Sciatic nerve (tissue), 2 donors: ENCODE measurements around the gene EML5. TPM values are rescaled to one million over a fixed set of nuclear protein-coding genes. Genes with fewer than 3 reads are reported as not detected.

Experiments
- ATAC-seq: fragments of 200-7000 bp; cut with Tn5 transposase; one replicate; pipeline ENCODE4 v1.9.1; 2020; ENCODE audit warnings: mild to moderate bottlenecking, moderate library complexity
- DNase-seq: peaks from one replicate; pipeline ENCODE4 v3.0.0-alpha.2; 2020; ENCODE audit warnings: low spot score
- intact Hi-C: fragments of 100-400 bp; cut with DNase I; formaldehyde crosslinking; loops from one replicate; pipeline ENCODE4 v1.14.2; 2022
- total RNA-seq: library from RNA; stranded (reverse); fragmentation: NEBNext Ultra II Directional; extraction: Animal tissue kit (Norgen Biotek cat#: 25700); gene quantifications from one replicate; pipeline ENCODE4 v1.2.1, GENCODE V29; 2021
- donor health status: DM: no; HTN: no; CAD: no.
- donor health status: DM: no; HTN: no; CAD: no.

The EML5 gene
- total RNA-seq, 1 donor from 2014 or later, result 2.1 TPM

DNA sequence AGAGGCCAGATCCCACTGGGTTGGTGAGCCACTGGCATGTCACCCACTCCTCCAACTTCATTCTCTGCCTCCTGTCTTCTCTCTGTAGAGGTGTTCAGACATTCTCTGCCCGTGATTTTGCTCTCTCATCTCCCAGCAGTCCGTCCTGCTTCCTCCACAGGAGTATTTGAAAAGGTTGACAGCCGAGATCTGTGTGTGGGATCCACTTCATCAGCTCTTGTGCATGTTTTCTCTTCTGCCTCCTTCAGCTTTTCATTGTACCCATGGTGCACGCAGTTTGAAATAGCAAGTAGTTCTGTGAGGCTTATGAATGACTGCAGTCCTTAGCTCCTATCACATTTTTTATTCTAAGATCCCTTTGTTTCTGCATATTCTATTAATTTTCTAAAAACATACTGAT, 195.2 kb downstream of the EML5 start:
- DNase-seq (no peak), ATAC-seq (no peak)
- intact Hi-C loops, result no loop called here

DNA sequence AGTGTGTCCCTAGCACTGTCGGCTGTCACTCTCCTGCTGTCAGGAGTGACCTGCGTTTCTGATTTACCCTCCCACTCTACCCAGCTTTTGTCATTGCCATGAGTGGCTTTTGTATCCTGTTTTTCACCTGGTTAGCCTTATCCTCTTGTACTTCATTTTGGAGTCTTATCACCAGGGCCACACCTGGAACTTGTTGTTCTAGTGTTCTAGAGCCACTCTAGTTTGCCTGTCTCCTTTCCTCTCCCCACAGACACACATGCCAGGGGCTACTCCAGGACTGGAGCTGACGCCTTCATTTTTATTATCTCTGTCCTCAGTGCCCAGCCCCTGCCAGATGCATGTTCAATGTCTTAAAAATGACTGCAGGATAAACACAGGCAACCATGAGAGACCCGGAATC, 195.7 kb downstream of the EML5 start:
- intact Hi-C loops, result no loop called here
- no peak for DNase-seq
- no peak for ATAC-seq

DNA sequence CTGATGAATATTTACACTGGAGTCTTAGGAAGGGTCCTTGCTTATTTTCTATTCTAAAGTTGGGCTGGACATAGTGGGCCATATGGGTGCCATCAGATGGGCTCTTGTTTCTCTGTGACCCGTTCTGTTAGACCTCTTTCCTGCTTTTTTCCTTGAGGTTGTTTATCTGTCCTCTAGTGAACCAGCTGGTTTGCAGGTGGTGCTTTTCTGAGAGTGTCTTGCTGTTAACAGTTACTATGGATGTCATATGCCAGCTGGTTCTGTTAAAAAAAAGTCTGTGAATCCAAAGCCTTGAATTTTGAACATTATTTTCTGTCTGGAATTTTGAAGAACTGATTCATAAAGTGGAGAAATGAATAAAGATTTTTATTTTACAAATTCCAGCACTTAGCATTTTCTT, 200.7 kb downstream of the EML5 start:
- DNase-seq (no peak), ATAC-seq (no peak)
- intact Hi-C loops, result no loop called here

DNA sequence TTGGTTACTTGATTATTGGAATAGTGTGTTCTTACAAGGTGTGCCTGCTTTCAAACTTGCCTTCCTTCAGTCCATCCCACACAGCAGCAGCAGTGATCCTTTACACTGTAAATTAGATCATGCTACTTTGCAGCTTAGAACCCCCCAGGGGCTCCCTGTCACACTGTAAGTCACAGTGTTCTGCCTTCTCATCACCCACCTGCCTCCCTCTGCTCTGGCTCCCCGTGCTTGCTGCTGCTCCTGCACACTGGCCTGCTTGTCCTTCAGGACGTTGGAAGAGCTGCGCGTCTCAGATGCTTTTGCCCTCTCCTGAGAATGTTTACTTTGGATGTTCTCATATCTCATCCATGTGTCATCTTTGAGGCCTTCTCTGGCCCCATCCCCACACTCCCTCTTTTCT, 202.6 kb downstream of the EML5 start:
- ATAC-seq (no peak), DNase-seq (no peak)
- intact Hi-C loops, result no loop called here

DNA sequence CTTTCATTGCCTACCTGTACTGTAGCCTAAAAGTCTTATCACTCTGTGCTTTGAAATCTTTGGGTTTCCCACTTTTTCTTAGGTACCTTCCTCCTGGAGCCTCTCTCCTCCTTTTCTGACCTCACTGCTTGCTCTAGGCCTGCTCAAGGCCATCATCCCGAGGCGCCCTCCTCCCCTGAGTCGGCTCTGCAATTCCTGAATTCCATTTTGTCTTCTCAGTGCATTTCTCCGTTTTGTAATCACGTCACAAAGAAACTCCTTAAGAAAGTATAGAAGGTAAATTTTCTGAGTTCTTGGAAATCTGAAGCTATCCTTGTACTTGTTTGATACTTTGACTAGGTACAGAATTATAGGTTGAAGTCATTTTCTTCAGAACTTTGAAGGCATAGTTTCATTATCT, 204.7 kb downstream of the EML5 start:
- DNase-seq, result no peak
- no peak for ATAC-seq
- intact Hi-C loops, result no loop called here

DNA sequence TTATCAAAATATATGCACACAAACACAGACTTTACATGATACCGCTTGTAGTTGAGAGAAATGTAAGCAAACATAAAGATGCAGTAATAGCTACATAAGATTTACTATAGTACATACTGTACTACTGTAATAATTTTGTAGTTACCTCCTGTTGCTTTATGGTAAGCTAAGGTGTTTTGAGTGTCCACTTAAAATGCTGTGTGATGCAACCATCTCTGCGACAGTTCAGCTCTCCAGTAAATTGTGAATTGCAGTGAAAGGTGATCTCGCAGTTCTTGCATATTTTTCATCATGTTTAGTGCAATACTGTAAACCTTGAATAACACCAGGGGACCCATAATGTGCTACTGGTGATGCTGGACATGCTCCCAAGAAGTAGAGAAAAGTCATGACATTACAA, 208.3 kb downstream of the EML5 start:
- intact Hi-C loops, result no loop called here
- DNase-seq, result no peak
- no peak for ATAC-seq

DNA sequence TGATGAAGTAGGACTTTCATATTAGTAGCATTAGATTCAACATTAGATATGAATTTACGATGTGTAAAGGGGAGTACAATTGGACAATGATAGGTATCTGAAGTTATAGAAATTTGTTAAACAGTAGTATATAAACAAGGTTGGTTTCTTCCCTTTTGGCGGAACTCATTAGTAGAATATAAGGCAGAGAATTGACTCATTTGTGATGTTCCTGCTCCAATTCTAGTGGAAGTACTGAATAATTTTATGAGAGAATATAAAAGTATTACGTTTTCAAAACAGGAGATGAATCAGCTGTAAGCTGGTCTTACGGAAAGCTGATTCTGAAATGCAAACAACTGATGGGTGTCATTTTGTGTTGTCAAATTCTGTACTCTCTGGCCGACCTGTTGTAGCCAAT, 216.5 kb downstream of the EML5 start:
- intact Hi-C loops, result no loop called here
- no peak for ATAC-seq

DNA sequence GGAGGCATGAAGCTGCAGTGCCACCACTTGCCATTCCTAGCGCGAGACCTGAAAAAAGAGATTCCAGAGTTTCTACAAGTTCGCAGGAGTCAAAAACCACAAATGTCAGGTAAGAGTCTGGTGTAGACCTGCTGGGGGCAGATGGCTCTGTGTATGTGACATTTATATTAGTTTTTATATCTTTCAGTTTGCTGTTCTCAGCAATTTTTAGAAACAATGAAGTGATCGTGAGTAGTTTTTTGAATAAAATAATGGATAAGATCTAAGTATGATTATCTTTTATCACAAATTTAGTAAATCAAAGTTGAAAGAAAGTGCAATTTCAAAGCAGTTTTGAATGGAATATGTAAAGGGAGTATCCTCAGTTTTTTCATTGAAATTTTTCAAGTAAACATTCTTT, 220.6 kb downstream of the EML5 start:
- DNase-seq (no peak), ATAC-seq (no peak)
- intact Hi-C loops, result no loop called here

More for the DNA sequence above, 216.5 kb downstream of the EML5 start:
- DNase-seq, result no peak

DNA sequence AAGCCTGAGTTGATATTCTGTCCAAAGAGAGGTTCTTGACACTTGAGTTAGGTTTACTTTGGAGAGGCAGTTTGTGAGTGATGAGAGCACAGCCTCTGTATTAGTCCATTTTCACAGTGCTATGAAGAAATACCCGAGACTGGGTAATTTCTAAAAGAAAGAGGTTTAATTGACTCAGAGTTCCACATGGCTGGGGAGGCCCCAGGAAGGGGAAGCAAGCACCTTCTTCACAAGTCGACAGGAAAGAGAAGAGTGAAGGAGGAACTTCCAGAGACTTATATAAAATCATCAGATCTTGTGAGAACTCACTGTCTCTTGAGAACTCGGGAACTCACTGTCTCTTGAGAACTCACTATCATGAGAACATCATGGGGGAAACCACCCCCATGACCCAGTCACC, 224.6 kb downstream of the EML5 start:
- DNase-seq (no peak), ATAC-seq (no peak)
- intact Hi-C loops, result no loop called here

DNA sequence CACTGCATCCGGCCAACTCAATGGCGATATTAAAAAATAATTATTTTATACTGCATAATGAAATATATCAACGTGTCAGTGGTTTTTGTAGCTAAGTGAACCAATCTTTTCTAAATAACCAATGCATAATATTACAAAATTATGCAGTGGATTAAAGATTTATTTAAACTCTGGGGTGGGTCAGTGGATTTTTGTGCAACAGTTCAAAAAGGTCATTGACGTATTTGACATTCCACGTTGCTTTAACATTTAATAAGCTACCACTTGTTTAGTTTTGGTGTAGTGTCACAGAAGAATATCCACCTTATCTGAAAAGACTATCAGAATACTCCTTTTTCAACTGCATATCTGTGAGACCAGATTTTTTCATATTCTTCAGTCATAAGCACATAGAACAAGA, 227.3 kb downstream of the EML5 start:
- no peak for ATAC-seq
- intact Hi-C loops, result no loop called here
- DNase-seq, result no peak

DNA sequence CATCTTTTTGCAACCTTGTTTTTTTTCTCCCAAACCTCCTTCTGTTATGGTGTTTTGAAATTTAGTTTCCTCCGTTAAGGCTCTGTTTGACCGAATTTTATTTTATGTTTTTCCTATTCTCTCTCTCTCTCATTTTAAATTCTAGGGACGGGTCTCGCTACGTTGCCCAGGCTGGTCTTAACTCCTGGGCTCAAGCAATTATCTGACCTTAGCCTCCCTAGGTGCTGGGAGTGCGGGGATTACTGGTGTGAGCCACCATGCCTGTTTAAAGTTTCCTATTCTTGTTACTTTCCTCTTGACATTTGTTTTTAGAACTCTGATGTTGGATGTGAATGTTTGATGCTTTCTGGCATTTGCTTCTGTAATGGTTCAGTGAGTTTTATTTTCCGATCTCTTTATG, 228.9 kb downstream of the EML5 start:
- intact Hi-C loops, result no loop called here
- ATAC-seq (no peak), DNase-seq (no peak)

DNA sequence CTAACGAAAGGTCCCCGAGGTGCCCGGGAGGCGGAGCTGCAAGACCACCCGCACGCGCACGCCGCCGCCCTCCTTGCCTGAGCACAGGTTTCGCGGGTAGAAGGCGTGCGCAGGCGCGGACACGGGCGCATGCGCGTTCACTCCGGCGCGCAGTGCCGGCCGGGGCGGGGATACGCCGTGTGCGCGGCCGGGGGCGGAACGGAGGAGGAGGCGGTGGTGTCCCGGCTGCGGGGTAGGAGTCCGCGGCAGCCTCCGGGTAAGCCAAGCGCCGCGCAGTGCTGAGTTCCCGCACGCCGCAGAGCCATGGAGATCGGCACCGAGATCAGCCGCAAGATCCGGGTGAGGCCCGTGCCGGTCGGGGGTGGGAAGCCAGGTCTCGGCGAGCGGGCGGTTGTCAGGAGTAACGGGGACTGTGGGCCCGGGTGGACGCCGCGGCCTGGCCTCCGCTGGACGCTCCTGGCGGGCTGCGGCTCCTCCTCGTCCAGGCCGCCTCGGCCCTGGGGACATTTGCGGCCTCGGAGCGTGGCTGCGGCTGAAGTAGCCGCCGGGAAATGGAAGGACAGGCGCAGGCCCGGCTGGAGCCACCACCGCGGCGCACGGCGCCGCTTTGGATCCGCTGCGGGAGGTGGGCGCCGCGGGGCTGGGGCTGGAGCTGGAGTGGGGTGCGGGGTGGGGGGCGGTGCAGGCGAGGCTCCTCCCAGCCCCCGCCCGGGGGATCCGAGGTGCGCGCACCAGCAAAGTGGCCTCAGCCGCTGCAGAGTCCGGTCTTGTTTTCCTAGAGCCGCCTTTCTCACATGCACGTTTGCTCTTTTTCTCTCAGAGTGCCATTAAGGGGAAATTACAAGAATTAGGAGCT, 229.7 kb downstream of the EML5 start, which contains the start of gene ZC3H14:
ZC3H14 (plus strand) TSS at position 207 of the 856 bp plus-strand sequence; CDS start at position 304, 97 bp downstream.
- intact Hi-C loops, result no loop called here
- DNase-seq, result peak; percentile 89

DNA sequence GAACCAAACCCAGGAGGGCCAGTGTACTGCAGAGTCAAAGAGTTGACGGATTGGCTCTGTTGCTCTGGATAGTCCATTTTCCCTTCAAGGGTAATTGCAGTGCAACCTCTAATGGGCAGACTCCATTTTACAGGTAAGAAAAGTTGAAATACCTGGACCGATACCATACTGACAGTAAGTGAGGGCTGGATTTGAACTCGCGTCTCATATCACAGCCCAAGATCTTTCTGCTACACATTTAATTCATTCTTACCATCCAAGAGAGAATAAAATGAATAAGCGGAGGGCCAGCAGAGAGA, 230.3 kb downstream of the EML5 start:
- no peak for DNase-seq
- ATAC-seq, result no peak
- intact Hi-C loops, result no loop called here

More for the DNA sequence above, 229.7 kb downstream of the EML5 start, which contains the start of gene ZC3H14:
- ATAC-seq, result peak; percentile 98

Other genes with a start within 250 kb of the EML5 start
- 55.7 TPM for gene PTPN21, start 237.9 kb downstream of the EML5 start, total RNA-seq
- 65.6 TPM for gene ZC3H14, start 229.9 kb downstream of the EML5 start, total RNA-seq
- 28.1 TPM for gene TTC8, start 31.7 kb upstream of the EML5 start, total RNA-seq